ENCODE measurements around the gene VAV1. TPM values are rescaled to one million over a fixed set of nuclear protein-coding genes. Genes with fewer than 3 reads are reported as not detected.

VAV1 gene
- total and polyA plus RNA-seq, 9 of the 15 experiments (the other 6 are each of a cell fraction or from before 2014, with no cell fraction given), result 0.46 to 20.1 (median 11.1) TPM

DNA sequence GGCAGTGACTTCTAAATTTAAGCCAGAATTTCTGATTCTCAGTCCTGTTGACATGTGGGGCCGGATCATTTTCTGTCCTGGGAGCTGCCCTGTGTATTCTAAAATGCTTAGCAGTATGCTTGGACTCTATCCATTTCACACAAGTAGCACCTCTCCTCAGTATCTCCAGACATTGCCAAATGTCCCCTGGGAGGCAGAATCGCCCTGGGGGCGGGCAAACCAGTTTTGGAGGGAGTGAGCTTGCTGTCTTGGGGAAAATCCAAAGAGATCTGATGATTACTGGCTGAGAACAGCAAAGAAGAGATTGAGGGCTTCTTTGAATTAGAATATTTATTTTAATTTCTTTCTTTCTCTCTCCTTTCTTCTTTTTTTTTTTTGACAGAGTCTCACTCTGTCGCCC is 16.4 kb downstream of the VAV1 start (continued):
- TF ChIP-seq MXI1 (IDR thresholded peaks at IDR 0.05; ENCODE audit: low read depth, low read length) (no peak), FOXP1 (CRISPR knock-in tag; IDR thresholded peaks at IDR 0.05) (no peak), TEAD4 (IDR thresholded peaks at IDR 0.05; ENCODE audit: low read length) (no peak), TEAD4 (CRISPR knock-in tag; IDR thresholded peaks at IDR 0.05; ENCODE audit: borderline replicate concordance) (no peak), KDM4B (IDR thresholded peaks at IDR 0.05; ENCODE audit: borderline replicate concordance in 2 of 2, low read depth in 1 of 2) (no peak), HDAC3 (IDR thresholded peaks at IDR 0.05; ENCODE audit: borderline replicate concordance, partially characterized antibody) (no peak), EZH2 (IDR thresholded peaks at IDR 0.05; ENCODE audit: borderline replicate concordance, low read depth, low read length) (no peak), KLF10 (CRISPR knock-in tag; IDR thresholded peaks at IDR 0.05) (no peak), ASH1L (IDR thresholded peaks at IDR 0.05; ENCODE audit: borderline replicate concordance, low read depth, partially characterized antibody) (no peak), MAFK (IDR thresholded peaks at IDR 0.05; ENCODE audit: low read length) (no peak)

- Histone ChIP-seq H3K79me2 (ENCODE audit: control insufficient read depth, insufficient read depth, low read length) (no peaks in the 10 kb centered on the region), H3K4me3 (no peak overlapping the region), H3K4me1 (replicated peaks in 1 of 2; ENCODE audit: control insufficient read depth in 2 of 2, insufficient read depth in 2 of 2, low read length in 2 of 2) (no peaks in the 10 kb centered on the region), H3K9me1 (ENCODE audit: control insufficient read depth, insufficient read depth, low read length) (no peaks in the 10 kb centered on the region), H3K9ac (ENCODE audit: insufficient read depth in 1 of 2, low read depth in 2 of 2, low read length in 2 of 2) (no peak overlapping the region), H4K20me1 (replicated peaks; ENCODE audit: control insufficient read depth, insufficient read depth, low read length) (no peaks in the 10 kb centered on the region), H3K27me3 (ENCODE audit: control insufficient read depth in 2 of 2, insufficient read depth in 2 of 2, low read length in 2 of 2) (no peaks in the 10 kb centered on the region), H3K36me3 (ENCODE audit: control insufficient read depth, insufficient read depth, low read length) (no peaks in the 10 kb centered on the region), H2AFZ (ENCODE audit: low read depth, low read length) (no peak overlapping the region), H3K9me3 (replicated peaks; ENCODE audit: control insufficient read depth, insufficient read depth, low read depth, low read length) (peaks cover 3% of the 10 kb centered on the region), H3K27ac (ENCODE audit: extremely low read depth, low read depth, low read length) (no peak overlapping the region), H3K4me2 (ENCODE audit: insufficient read depth, low read length) (no peak overlapping the region)
- in situ Hi-C loops (cut with MboI), result no loop called here
- intact Hi-C loops (cut with micrococcal nuclease), result no loop called here
- BruUV-seq (replicated peaks), result no TSS peak
- no peak for FAIRE-seq
- ChIA-PET CTCF (ENCODE audit: low intra/inter-chr PET ratio) (no interaction called here), POLR2A (interaction anchor here (0.7 to 1.0 kb wide), 4 partner anchors 9 to 24 kb away, joined by 3 to 5 read pairs (median 3); partner anchors contain the start of gene SH2D3A)
- no peak for DNase-seq (ENCODE audit: extremely low read depth in 1 of 4, low spot score in 3 of 4)
- ATAC-seq, result no peak
- 9% methylated on average over 5 of the region's 5 CpGs for WGBS (ENCODE audit: insufficient coverage, low coverage, missing lambda C conversion rate)
- TF ChIP-seq CREB3L1 (IDR thresholded peaks at IDR 0.05; ENCODE audit: borderline replicate concordance, low read depth) (no peak), ZNF830 (CRISPR knock-in tag; IDR thresholded peaks at IDR 0.05) (no peak), TBL1XR1 (IDR thresholded peaks at IDR 0.05; ENCODE audit: low read length in 2 of 2) (no peak), HMGXB4 (CRISPR knock-in tag; IDR thresholded peaks at IDR 0.05) (no peak), ZNF584 (CRISPR knock-in tag; IDR thresholded peaks at IDR 0.05; ENCODE audit: low read depth) (no peak), KLF16 (IDR thresholded peaks at IDR 0.05) (no peak), RFX1 (IDR thresholded peaks at IDR 0.05) (peak; percentile 61), ZEB2 (IDR thresholded peaks at IDR 0.05) (no peak)
These were observed 18.0 kb downstream of the VAV1 start for GRCh38 chr19:6790194-6791128.

Measured in K562 (cell line).